ENCODE measurements around the gene KRT35.

Gene KRT35

DNA sequence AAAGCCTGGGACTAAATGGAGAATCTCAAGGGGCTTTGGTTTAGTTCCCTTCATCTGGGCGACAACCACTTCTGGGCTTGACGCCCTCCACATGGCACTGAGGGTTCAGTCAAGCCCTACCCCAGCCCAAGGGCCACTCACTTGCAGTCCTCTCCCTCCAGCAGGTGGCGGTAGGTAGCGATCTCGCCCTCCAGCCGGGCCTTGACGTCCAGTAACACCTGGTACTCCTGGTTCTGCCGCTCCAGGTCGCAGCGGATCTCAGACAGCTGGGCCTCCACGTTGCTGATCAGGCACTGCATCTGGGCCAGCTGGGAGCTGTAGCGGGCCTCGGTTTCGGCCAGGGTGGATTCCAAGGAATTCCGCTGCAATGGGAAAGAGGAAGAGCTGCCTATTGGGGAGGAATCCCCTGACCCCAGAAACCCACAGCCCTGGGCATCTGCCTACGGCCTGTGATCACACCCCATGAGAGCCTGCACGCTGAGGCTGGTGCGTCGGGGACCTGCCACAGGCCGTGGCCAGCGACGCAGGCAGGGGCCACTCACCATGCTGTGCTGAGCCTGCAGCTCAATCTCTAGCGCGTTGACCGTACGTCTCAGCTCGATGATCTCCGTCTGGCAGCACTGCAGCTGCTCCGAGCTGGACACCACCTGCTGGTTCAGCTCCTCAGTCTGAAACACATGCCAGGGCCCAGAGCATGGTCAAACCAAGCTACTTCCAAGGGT, 6.0 kb upstream of the KRT35 start:
- peak; percentile 34 for DNase-seq (ENCODE audit: low read depth)

DNA sequence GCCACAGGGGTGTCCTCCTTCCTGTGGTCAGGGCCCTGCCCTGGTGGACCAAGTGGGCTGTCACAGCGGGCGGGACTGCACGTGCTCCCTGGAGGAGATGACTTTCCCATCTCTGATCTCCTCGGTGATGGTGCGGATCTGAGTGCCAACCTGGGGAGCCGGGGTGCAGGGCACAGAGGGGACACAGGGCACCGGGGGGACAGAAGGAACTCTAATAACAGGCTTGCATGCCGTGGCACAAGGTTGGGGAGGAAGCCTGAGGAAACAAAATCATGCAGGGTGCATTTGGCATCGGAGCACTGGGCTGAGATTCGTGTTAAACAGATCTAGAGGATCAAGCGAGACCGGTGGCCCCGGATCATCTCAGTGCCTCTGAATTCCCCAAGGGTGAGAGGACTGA, 5.4 kb upstream of the KRT35 start:
- no peak for DNase-seq (ENCODE audit: low read depth)

DNA sequence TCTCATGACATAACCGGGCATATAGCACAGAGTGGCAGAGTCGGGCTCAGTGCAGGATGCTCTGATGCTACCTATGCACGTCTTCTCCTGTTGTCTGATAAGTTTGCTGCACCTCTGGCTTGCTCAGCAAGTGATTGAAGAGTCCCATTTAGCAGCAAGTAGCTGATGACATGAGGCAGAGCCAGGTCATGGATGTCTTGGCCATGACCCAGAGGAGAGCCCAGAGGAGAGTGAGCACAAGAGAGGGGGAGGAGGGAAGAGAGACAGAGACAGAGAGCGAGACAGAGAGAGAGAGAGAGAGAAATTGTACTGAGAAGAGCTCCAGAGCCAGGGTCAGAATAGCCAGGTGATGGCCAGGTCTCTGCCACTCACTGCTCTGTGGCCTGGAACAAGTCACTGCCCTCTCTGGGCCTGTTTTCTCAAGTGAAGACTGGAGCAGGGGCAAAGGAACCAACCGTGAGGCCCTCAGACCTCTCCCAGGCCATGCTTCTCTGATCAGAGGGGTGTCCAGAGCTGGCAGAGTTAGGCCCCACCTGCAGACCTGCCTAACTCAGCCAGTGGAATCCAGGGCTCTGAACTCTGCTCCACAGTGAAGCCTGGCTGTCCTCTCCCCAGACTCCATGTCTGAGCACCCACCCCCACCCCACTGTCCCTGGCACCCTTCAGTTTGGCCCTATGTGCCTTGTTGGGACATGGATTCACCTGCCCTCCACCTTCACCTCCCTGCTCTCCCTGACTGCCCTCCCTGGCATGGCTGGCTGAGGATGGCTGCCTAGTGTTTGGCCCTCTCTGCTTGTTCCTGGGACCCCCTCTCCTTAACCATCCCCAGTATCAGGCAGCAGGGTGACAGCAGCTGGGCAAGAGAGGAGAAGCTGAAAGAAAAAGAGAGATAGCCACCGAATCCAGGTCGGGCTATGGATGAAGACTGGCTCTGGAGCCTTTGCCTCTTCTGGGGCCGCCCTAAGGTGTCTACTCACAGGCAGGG, 4.3 kb upstream of the KRT35 start:
- no peak for DNase-seq (ENCODE audit: low read depth)

DNA sequence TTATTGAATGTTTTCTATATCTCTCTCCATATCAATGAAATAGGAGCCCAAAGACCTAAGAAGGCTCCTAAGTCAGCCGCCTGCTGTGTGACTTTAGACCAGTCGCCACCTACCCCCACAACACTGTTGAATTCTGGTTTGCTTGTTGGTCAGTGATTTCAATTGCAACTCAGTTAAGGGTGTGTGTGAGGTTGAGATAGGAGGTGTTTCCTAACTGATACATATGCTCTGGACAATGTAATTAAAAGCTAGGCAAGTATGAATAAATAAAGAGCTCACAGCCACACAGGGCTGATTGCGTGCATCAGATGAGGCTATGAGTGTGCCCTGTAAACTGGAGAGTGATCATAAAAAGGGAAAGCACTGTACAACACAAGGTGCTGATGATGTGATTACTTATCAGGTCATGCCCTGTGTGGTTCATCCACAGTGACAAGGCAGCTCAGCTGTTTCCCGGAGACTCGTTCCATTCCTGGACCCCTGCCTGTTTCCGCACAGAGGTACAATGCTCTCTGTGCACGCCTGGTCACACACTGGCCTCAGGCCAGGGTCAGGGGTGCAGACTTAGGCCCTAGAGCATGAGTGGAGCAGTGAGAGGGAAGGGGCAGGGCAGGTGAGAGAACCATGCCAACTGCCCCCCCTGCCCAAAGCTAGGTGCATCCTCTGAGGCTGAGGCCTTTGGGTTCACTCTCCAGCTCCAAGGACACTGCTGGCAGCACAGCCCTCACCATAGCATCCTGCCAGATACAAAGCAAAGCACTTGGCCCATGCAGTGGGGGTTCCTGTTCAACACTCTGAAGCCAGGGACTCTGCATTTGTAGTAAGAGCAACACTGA, 3.3 kb upstream of the KRT35 start:
- no peak for DNase-seq (ENCODE audit: low read depth)

DNA sequence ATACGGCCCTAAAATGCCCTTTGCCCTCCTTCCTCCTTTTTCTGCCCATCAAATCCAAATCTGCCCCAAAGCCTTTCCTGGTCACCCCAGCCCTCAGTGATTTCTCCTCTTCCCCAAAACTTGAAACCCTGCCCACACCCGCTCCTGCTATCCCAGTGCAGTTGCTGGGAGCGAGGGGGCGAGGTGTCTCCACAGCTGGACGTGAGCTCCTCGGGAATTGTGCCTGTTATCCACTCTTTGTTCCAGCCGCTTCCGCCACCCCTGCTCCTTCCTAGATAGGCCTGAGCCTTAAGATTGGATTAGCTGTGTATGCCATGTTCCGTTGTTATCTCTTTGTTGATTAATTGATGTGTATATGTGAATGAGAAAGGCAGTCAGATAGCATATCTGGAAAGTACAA, 2.6 kb upstream of the KRT35 start:
- DNase-seq (ENCODE audit: low read depth), result no peak

DNA sequence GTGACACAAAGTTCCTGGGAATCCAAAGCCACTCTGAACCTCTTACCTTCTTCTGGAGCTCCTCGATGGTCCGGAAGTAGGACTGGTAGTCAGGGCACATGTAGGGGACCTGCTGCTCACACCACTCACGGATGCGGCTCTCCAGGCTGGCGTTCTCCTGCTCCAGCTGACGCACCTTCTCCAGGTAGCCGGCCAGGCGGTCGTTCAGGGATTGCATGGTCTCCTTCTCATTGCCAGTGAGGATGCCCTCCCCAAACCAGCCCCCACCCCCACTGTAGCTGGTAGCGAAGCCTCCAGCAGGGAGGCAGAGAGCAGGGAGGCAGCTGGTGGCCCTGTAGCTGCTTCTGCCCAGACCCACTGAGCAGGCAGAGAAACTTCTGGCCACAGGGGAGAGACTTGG, 370 bp downstream of the KRT35 start:
- DNase-seq (ENCODE audit: low read depth), result no peak

DNA sequence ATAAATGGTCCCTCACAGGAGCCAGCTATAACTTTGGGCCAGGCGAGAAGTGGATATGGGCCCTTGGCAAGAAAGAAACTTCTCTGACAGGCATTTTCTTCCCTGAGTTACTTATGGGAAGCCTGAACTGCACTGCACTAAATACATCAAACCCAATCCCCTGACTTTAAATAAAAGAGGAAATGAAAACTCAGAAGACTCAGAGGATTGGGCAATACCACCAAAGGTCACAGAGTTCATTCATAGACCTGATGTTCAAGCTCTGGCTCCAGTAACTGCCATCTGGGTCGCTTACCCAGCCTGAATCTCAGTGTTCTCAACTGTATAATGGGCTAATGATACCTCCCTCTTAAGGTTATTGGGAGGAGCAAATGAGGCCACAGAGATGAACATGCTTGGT, 815 bp downstream of the KRT35 start:
- no peak for DNase-seq (ENCODE audit: low read depth)

DNA sequence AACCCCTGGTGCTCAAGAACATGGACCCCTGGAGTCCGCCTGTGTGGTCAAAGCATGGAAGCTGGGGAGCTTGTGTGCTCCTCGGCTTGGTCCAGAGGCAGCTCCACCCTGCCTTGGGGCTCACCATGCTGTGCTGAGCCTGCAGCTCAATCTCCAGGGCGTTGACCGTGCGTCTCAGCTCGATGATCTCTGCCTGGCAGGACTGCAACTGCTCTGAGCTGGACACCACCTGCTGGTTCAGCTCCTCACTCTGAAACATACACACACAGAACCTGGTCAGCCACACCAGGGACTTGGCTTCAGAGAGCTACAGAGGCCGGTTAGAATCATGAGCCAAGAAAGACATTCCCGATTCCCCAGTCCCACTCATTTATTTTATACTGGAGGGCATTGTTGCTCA, 2.7 kb downstream of the KRT35 start:
- no peak for DNase-seq (ENCODE audit: low read depth)

DNA sequence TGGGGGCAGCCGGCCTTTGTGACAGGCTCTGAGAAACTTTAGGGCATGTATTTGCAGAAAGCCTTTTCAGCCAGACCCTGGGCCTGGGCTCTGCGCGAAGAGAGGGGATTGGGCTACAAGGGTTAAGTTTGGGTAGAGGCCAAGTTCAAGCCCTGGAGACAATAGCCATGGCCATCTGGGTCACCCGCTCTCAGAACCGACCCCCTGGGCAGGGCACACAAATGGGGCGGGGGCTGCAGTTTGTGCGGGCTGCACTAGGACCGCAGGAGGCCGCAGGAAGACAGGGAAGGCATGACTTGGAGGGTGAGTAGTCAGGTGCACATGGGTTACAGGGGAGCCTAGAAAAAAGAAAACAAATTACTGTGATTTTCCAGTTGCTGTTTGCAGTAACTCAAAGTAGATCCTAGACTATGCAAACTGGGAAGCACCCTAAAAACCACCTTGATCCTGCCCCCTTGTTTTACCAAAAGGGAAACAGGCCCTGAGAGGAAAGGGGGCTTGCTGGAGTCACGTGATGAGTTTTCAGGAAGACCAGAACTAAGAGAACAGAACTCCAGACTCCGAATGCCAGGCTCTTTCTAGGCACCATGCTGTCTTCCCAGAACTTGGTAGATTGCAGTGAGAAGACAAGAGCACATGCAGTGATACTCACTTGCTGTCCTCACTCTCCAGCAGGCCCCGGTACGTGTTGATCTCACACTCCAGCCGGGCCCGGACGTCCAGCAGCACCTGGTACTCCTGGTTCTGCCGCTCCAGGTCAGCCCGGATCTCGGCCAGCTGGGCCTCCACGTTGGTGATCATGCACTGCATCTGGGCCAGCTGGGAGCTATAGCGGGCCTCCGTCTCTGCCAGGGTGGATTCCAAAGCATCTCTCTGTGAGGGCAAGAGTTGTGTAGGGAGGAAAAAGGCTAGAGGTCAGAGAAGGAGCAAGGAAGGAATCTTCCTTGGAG, 3.8 kb downstream of the KRT35 start:
- no peak for DNase-seq (ENCODE audit: low read depth)

DNA sequence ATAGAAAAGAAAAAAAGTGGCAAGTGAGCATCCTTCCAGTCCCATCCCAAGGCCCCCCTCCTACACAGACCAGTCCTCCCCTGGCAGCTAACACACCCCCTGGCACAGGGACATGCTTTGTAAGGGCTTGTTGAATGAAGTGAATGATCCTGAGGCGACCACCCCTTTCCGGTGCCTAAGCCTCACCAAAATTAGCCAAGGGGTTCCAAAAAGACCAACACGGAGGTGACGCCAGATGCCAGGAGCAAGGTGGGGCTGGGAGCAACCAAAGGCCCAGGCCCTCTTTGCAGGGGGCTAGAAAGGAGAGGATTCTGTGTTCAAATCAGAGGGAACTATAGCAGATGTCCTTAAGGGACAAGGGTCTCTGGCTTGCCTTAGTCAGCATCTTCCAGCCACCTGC, 5.5 kb downstream of the KRT35 start:
- DNase-seq (ENCODE audit: low read depth), result no peak

DNA sequence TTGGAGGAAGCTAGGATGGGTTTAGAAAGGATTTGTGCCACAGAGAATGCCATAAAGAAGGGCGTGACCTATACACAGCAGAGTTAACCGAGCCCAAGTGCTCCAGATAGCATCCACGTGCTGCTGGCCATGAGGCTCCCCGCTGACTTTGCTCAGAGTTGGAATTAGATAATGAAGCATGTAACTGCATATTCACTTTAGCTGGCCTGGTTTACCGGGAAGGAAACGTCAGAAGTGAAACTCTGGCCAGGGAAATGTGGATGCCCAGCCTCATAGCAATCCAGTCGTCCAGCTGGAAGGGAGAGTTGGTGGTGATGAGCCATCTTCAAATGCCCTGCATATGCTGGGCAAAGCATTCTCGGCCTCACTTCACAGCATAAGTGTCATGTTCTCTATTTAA, 6.1 kb downstream of the KRT35 start:
- no peak for DNase-seq (ENCODE audit: low read depth)

DNA sequence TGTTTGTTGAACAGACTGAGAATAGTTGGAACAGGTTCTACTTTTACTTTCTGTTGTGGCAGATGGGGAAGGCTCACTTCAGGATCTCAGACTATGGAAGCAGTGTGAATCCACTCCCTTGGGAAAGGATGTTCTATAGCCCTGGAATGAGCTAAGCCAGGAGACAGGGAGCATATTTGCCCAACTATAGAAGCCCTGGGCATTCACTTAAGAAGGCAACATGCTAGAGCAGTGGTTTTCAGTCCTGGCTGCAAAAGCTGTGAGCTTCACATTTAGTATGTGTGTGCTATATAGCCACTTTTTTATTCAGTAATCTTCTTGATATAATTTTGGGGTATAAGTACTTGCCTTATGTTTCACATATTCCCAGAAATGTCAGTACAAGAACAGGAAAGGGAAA, 12.6 kb downstream of the KRT35 start:
- no peak for DNase-seq (ENCODE audit: low read depth)

DNA sequence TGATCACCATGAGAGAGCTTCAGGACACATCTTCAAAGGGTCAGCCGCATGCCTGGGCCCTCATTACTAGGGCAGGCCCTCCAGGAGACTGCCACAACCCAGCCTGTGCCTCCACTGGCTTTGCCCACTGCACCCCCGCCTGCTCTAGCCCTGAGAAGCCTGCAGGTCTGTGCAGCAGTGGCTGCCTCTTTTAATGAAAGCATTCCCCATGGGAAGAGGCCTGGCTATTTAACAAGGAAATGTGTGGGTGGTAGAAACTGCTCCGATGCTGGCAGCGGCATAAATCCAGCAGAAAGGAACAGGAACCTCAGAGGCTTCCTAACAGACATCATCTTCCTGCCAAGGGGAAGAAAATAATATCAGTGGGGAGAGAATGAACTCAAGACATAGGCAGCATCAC, 13.4 kb downstream of the KRT35 start:
- DNase-seq (ENCODE audit: low read depth), result no peak

DNA sequence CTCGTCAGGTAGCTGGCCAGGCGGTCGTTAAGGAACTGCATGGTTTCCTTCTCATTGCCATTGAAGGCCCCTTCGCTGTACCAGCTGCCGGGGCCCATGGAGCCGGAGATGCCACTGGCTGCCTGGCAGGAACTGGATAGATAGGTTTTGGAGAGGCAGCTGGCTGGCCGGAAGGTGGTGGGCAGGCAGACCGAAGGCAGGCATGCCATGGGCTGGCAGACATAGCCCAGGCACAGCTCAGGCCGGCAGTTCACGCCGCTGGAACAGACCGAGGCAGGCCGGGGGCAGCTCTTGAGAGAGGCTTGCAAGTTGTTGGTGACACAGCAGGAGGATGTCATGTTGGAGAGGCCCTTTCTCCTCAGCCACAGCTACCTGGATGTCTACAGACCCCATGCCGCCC, 14.0 kb downstream of the KRT35 start, which contains the start of gene KRT32:
KRT32 (minus strand) TSS at position 399 of the 400 bp plus-strand sequence; CDS start at position 338, 61 bp downstream.
- DNase-seq (ENCODE audit: low read depth), result no peak

DNA sequence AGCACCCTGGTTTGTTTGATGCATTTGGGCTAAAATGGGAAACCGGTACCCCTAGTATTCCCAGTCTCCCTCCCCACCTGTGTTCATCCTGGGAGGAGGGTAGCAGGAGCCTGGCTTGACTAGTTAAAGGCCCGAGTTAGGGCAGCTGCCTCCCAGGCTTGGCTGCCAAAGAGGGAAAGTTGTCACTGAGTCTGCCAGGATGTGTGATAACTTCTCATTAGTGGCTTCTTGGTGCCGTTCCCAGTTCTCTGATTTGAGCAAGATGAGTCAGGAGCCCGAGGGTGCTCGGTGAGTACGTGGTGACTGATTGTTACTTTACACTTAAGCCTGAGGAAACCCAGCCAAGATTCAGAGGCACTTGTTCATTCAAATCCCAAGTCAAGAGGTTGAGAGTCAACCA, 16.3 kb downstream of the KRT35 start:
- DNase-seq (ENCODE audit: low read depth), result no peak

DNA sequence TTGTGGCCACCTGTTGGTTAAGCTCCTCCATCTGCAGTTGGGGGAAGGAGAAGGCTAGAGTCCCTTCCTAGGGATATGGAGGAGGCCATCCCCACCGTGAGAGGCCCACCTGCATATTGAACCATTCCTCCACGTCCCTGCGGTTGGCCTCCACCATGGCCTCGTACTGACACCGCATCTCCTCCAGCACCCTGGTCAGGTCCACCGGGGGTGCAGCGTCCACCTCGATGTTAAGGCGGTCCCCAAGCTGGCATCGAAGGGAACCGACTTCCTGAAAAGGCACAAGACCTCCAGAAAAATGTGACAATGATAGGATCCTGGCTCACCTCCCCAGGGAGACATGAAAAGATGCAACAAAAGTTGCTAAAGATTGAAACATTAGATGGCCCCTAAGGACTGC, 16.8 kb downstream of the KRT35 start:
- DNase-seq (ENCODE audit: low read depth), result no peak

DNA sequence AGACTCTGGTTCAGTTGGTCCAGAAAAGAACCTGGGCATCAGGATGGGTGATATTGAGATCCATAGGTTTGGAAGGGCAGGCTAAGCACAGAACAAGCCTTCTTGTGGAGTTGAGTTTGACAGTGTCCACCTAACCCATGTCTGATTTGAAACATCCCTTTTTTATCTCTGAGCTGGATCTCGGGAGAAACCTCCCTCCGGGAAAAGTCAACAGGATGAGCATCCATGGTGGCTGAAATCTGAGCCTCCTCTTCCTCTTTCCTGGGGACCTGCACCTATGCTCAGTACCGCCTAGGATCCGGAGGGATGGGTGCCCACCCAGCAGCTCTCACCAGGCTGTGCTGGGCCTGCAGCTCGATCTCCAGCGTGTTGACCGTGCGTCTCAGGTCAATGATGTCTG, 17.2 kb downstream of the KRT35 start:
- no peak for DNase-seq (ENCODE audit: low read depth)

DNA sequence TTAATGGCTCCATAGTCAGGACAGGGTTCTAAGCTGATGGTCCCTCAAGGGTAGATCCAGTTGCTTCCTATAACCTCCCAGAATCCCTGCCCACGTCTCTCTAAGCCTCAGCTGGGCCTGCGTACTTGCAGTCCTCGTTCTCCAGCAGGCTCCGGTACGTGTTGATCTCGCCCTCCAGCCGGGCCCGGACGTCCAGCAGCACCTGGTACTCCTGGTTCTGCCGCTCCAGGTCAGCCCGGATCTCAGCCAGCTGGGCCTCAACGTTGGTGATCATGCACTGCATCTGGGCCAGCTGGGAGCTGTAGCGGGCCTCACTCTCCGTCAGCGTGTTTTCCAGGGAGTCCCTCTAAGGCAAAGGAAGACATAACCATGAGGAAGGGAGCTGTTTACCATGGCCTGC, 18.2 kb downstream of the KRT35 start:
- no peak for DNase-seq (ENCODE audit: low read depth)

DNA sequence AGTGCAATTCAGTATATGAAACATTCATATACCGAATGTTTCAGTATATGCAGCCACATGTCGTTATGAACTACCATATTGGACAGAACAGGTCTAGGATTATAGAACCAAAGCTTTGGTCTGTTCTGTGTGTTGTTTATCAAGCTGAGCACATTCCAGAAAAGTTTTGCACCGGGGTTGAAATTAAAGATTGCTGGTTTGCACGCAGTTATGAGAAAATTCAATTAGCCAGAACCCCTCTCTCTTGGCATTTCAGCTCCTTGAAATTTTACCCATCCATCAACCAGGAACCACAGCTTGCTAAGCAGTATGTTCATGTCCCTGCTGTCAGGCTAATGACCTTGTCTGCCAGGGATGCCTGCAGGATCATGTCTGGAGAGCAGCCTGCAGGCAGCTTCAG, 23.3 kb downstream of the KRT35 start:
- DNase-seq (ENCODE audit: low read depth), result no peak

DNA sequence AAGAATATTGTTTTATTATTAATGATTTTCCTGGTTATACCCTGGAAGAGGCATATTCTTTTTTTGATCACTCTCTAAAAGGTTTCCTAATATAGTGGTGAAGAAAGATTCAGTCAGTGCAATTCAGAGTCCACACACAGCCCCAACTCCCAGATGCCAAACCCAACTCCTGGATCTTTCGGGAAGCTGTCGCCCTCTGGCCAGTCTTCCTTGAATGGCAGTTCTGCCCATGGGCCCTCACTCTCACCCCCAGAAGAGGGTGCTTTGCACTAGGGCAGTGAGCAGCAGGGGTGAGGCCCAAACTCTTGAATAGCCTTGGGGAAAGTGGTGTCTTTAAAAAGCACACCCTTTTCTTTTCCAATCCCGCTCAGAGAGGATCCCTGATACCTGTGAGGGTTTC, 24.7 kb downstream of the KRT35 start:
- no peak for DNase-seq (ENCODE audit: low read depth)

DNA sequence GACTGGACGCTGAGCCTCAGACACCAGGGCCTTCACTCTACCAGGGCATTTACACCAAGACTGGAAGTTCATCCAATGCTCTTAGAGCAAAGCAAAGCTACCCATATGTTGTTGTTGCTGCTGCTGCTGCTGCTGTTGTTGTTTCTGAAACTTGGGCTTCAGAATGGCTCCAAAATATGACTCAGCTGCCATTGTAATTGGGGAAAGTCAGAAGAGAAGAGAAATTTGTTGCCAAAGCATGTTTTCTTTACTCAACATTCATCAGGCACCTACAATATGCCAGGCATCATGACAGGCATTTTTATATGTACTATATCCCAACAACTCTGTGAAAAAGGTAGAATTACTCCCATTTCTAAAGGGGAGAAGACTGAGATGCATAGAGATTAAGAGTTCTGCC, 25.7 kb downstream of the KRT35 start:
- no peak for DNase-seq (ENCODE audit: low read depth)

Data from activated T-cell treated with anti-CD3 and anti-CD28 coated beads for 48 hours (primary cell).